K562 (cell line): ENCODE measurements around the gene NOM1. TPM values are rescaled to one million over a fixed set of nuclear protein-coding genes. Genes with fewer than 3 reads are reported as not detected.

Source experiments
- ELF4 ChIP-seq: fragments of 450-650 bp; formaldehyde crosslinking; IDR thresholded peaks from 2 replicates; pipeline ENCODE4 v1.4.0; 2022; ENCODE audit warnings: missing genetic modification characterization
- GATAD2B ChIP-seq: fragments of 450-650 bp; IDR thresholded peaks from 2 replicates; pipeline ENCODE4 v1.6.1; 2017; ENCODE audit warnings: mild to moderate bottlenecking, borderline replicate concordance
- HMGN3 ChIP-seq: IDR thresholded peaks from 2 replicates; pipeline ENCODE4 v1.6.1; 2011; ENCODE audit warnings: borderline replicate concordance, low read depth, mild to moderate bottlenecking, mixed read lengths, low read length; ENCODE audit not compliant: insufficient read length; ENCODE audit errors: extremely low read depth
- IFI16 ChIP-seq: fragments of 250-450 bp; sonication (Bioruptor Pico); IDR thresholded peaks from 2 replicates; pipeline ENCODE4 v2.1.2; 2022; ENCODE audit warnings: mild to moderate bottlenecking, inconsistent platforms
- PPARD ChIP-seq: fragments of 250-450 bp; sonication (Bioruptor Pico); IDR thresholded peaks from 2 replicates; pipeline ENCODE4 v1.8.0; 2022; ENCODE audit warnings: inconsistent platforms, mild to moderate bottlenecking, moderate library complexity
- PURB ChIP-seq: sonication (generic); formaldehyde crosslinking; IDR thresholded peaks from 2 replicates; pipeline ENCODE4 v1.9.0; 2021; ENCODE audit warnings: low read depth, mild to moderate bottlenecking, missing genetic modification reagents
- RAD51 ChIP-seq: fragments of 450-650 bp; IDR thresholded peaks from 2 replicates; pipeline ENCODE4 v1.7.1; 2016; ENCODE audit warnings: low read depth, mild to moderate bottlenecking, borderline replicate concordance
- RBM17 ChIP-seq: fragments of 200-400 bp; formaldehyde crosslinking; IDR thresholded peaks from 2 replicates; pipeline ENCODE4 v1.6.1; 2017; ENCODE audit warnings: low read depth, mild to moderate bottlenecking, low read length, borderline replicate concordance
- RUNX1 ChIP-seq: sonication (generic); IDR thresholded peaks from 2 replicates; pipeline ENCODE4 v1.6.1; 2016; ENCODE audit warnings: antibody characterized with exemption, low read depth
- SMARCA5 ChIP-seq: fragments of 450-650 bp; IDR thresholded peaks from 2 replicates; pipeline ENCODE4 v1.6.1; 2016
- ZC3H4 ChIP-seq: sonication (generic); formaldehyde crosslinking; IDR thresholded peaks from 2 replicates; pipeline ENCODE4 v1.9.0; 2021; ENCODE audit warnings: missing genetic modification reagents, borderline replicate concordance
- ZFP36 ChIP-seq: fragments of 150-350 bp; IDR thresholded peaks from 2 replicates; pipeline ENCODE4 v1.6.1; 2018; ENCODE audit warnings: low read length, low read depth; ENCODE audit not compliant: partially characterized antibody
- ZNF282 ChIP-seq: sonication (generic); formaldehyde crosslinking; IDR thresholded peaks from 2 replicates; pipeline ENCODE4 v1.8.1; 2023; ENCODE audit warnings: missing genetic modification reagents
- ZNF408 ChIP-seq: fragments of 250-450 bp; sonication (Bioruptor Pico); IDR thresholded peaks from 2 replicates; pipeline ENCODE4 v1.4.0; 2020; ENCODE audit warnings: low read depth, mild to moderate bottlenecking, moderate library complexity
- ZNF696 ChIP-seq: fragments of 250-450 bp; sonication (Bioruptor Pico); conservative IDR thresholded peaks from 2 replicates; pipeline ENCODE4 v1.4.0; 2020; ENCODE audit warnings: mild to moderate bottlenecking, moderate library complexity
- polyA plus RNA-seq, 8 experiments: library from polyadenylated mRNA; depleted of rRNA in 4 of 8; stranded (reverse) in 5 of 8; unstranded in 3 of 8; fragments of >200 nt; fragmentation: Nextera tagmentation in 2 of 8; fragmentation: Illumina TruSeq in 1 of 8; extraction: Ambion mirVana in 2 of 8; extraction: Trizol in 1 of 8; gene quantifications; 2 replicates each; pipeline versions ENCODE4 v1.2.1 to v1.2.3, GENCODE V29; 2011 to 2014; ENCODE audit warnings: inconsistent platforms in 1 of 8, missing spikeins in 1 of 8
- total RNA-seq, 7 experiments: library from RNA; depleted of rRNA in 6 of 7; stranded (reverse); fragments of >200 nt in 6 of 7; fragmentation: Illumina TruSeq in 2 of 7; extraction: Trizol in 2 of 7; gene quantifications; 2 replicates each; pipeline versions ENCODE4 v1.2.1 to v1.2.3, GENCODE V29; 2011 to 2021; ENCODE audit warnings: low replicate concordance in 1 of 7
- TF ChIP-seq, protein P1 (sequence below): sonication (generic); formaldehyde crosslinking; IDR thresholded peaks from 2 replicates; pipeline ENCODE4 v1.8.0; 2023; ENCODE audit warnings: missing genetic modification reagents, mild to moderate bottlenecking, borderline replicate concordance
- TF ChIP-seq, protein P2 (sequence below): fragments of 150-350 bp; IDR thresholded peaks from 2 replicates; pipeline ENCODE4 v1.6.1; 2014; ENCODE audit warnings: low read depth, mild to moderate bottlenecking, low read length, borderline replicate concordance

NOM1 gene
- total and polyA plus RNA-seq, 9 of the 15 experiments (the other 6 are each of a cell fraction or from before 2014, with no cell fraction given), result 6.8 to 47.3 (median 37.4) TPM

DNA sequence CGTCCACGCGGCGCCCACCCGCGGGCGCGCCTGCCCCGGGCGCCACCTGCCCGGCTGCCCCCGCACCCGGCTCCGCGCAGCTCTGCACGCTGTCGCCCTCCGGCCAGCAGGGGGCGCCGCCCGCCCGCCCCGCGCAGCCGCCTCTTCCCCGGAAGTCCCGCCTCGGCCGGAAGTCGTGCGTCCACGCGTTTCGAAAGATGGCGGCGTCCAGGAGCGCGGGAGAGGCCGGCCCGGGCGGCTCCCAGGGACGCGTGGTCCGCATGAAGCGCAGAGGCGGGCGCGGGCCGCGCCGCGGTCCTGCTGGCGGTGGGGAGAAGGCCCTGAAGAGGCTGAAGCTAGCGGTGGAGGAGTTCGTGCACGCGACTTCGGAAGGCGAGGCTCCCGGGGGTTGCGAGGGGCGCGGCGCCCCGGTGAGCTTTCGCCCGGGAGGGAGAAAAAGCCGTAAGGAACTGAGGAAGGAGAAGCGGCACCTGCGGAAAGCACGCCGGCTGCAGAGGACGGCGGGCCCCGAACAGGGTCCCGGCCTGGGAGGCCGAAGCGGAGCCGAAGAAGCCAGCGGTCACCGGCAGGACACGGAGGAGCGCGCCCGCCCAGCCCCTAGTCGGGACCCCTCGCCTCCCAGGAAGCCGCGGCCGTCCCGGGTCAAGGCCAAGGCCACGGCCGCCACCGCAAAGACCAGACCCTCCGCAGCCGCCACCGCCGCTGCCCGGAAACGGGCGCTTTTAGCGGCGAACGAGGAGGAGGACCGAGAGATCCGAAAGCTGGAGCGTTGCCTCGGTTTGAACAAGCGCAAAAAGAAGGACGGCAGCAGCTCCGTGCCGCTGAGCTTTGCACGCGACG is at the start of gene NOM1 (continued):
- no peak for TF ChIP-seq ZNF408
- no peak for TF ChIP-seq ZC3H4 (CRISPR knock-in tag)
- TF ChIP-seq, protein P1, sequence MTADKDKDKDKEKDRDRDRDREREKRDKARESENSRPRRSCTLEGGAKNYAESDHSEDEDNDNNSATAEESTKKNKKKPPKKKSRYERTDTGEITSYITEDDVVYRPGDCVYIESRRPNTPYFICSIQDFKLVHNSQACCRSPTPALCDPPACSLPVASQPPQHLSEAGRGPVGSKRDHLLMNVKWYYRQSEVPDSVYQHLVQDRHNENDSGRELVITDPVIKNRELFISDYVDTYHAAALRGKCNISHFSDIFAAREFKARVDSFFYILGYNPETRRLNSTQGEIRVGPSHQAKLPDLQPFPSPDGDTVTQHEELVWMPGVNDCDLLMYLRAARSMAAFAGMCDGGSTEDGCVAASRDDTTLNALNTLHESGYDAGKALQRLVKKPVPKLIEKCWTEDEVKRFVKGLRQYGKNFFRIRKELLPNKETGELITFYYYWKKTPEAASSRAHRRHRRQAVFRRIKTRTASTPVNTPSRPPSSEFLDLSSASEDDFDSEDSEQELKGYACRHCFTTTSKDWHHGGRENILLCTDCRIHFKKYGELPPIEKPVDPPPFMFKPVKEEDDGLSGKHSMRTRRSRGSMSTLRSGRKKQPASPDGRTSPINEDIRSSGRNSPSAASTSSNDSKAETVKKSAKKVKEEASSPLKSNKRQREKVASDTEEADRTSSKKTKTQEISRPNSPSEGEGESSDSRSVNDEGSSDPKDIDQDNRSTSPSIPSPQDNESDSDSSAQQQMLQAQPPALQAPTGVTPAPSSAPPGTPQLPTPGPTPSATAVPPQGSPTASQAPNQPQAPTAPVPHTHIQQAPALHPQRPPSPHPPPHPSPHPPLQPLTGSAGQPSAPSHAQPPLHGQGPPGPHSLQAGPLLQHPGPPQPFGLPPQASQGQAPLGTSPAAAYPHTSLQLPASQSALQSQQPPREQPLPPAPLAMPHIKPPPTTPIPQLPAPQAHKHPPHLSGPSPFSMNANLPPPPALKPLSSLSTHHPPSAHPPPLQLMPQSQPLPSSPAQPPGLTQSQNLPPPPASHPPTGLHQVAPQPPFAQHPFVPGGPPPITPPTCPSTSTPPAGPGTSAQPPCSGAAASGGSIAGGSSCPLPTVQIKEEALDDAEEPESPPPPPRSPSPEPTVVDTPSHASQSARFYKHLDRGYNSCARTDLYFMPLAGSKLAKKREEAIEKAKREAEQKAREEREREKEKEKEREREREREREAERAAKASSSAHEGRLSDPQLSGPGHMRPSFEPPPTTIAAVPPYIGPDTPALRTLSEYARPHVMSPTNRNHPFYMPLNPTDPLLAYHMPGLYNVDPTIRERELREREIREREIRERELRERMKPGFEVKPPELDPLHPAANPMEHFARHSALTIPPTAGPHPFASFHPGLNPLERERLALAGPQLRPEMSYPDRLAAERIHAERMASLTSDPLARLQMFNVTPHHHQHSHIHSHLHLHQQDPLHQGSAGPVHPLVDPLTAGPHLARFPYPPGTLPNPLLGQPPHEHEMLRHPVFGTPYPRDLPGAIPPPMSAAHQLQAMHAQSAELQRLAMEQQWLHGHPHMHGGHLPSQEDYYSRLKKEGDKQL, result no peak; the same call in 1 of the 2 replicates
- TF ChIP-seq ZFP36, result peak; percentile 32
- TF ChIP-seq RBM17, result no peak
- TF ChIP-seq PPARD, result no peak
- peak; percentile 72 for TF ChIP-seq HMGN3
- TF ChIP-seq SMARCA5, result no peak
- TF ChIP-seq PURB, result no peak
- TF ChIP-seq, protein P2, sequence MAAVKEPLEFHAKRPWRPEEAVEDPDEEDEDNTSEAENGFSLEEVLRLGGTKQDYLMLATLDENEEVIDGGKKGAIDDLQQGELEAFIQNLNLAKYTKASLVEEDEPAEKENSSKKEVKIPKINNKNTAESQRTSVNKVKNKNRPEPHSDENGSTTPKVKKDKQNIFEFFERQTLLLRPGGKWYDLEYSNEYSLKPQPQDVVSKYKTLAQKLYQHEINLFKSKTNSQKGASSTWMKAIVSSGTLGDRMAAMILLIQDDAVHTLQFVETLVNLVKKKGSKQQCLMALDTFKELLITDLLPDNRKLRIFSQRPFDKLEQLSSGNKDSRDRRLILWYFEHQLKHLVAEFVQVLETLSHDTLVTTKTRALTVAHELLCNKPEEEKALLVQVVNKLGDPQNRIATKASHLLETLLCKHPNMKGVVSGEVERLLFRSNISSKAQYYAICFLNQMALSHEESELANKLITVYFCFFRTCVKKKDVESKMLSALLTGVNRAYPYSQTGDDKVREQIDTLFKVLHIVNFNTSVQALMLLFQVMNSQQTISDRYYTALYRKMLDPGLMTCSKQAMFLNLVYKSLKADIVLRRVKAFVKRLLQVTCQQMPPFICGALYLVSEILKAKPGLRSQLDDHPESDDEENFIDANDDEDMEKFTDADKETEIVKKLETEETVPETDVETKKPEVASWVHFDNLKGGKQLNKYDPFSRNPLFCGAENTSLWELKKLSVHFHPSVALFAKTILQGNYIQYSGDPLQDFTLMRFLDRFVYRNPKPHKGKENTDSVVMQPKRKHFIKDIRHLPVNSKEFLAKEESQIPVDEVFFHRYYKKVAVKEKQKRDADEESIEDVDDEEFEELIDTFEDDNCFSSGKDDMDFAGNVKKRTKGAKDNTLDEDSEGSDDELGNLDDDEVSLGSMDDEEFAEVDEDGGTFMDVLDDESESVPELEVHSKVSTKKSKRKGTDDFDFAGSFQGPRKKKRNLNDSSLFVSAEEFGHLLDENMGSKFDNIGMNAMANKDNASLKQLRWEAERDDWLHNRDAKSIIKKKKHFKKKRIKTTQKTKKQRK, result peak; percentile 27; the same call in 1 of the 2 replicates
- TF ChIP-seq ZNF282 (CRISPR knock-in tag), result peak; percentile 93; the same call in 1 of the 2 replicates
- no peak for TF ChIP-seq RUNX1
- TF ChIP-seq GATAD2B, result peak; percentile 99
- no peak for TF ChIP-seq RAD51
- no peak for TF ChIP-seq ELF4 (CRISPR knock-in tag)
- TF ChIP-seq ZNF696 (CRISPR knock-in tag), result no peak
- no peak for TF ChIP-seq IFI16
